ENCODE data around the gene SYT8.

Gene SYT8

DNA sequence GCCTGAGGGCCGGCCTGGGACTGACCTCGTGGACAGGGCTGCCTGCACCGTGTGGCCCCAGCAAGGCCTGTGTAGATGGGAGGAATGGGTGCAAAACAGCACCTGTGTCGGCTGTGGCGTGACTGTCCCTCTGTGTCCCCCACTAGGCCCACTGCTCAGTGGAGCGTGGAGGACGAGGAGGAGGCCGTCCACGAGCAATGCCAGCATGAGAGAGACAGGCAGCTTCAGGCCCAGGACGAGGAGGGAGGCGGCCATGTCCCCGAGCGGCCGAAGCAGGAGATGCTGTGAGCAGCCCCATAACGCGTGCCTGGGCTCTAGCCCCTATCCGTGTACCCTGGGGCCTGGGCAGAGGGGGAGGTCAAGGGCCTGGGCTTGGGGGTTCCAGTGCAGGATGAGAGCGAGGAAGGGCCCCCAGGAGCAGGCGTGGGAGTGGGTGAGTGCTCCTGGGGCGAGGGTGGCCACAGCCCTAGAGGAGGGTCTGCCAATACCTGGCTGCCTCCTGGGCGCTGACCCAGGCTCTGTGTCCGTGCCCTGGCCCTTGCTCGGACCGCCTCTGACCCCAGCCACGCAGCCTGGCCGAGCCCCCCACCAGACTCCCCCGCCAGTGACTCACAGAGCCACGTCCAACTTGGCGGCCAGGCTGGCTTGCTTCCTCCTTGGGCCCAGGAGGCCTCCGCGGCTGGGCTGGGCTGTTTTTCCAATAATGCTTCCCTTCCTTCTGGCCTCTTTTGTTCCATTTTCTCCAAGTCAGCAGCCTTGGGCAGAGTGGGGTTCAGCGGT, 45.3 kb downstream of the SYT8 start:
- peaks cover 21% of the 10 kb centered on the region for H3K4me1 ChIP-seq (ENCODE audit: control insufficient read depth, low read length)

DNA sequence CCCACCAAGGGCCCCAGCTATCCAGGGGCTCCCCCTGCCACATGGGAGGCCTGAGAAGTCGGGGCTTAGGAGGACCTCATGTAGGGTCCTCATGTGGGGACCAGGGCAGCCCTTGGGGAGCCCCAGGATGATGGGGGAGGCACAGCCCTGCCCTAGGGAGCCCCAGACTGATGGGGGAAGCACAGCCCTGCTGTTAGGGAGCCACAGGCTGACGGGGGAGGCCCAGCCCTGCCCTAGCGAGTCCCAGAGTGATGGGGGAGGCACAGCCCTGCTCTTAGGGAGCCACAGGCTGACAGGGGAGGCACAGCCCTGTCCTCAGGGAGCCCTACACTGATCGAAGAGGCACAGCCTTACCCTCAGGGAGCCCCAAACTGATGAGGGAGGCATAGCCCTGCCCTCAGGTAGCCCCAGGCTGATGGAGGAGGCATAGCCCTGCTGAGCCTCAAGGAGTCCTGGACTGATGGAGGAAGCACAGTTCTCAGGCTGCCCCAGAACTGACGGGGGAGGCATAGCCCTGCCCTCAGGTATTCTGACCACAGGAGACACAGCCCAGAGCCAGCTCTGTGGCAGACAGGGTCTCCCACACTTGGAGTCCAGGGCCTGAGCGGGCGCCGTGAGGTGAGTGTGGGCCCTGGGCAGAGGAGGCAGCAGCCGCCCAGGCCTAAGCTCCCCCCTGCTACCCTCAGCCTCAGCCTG, 46.1 kb downstream of the SYT8 start:
- Histone ChIP-seq H3K4me3 (ENCODE audit: low read length) (no peak overlapping the region), H3F3A (ENCODE audit: control insufficient read depth, insufficient read depth) (no peaks in the 10 kb centered on the region), H4K20me1 (ENCODE audit: control insufficient read depth, insufficient read depth, low read depth, low read length) (peaks cover 3% of the 10 kb centered on the region; the same call in 1 of the 2 replicates), H3K4me2 (ENCODE audit: low read length) (no peak overlapping the region; the same call in 1 of the 2 replicates), H3K27me3 (ENCODE audit: control insufficient read depth, low read length) (no peaks in the 10 kb centered on the region), H3K9me3 (ENCODE audit: control insufficient read depth, insufficient read depth, low read length) (no peaks in the 10 kb centered on the region), H3K36me3 (ENCODE audit: control insufficient read depth, low read length) (peaks cover 33% of the 10 kb centered on the region), H3K9me2 (replicated peaks; ENCODE audit: control insufficient read depth, low read length) (no peaks in the 10 kb centered on the region), H3K27ac (ENCODE audit: low read depth, low read length) (no peak overlapping the region), H3K4me1 (ENCODE audit: control insufficient read depth, low read length) (peaks cover 21% of the 10 kb centered on the region), H3K79me2 (ENCODE audit: control insufficient read depth, low read length) (peaks cover 6% of the 10 kb centered on the region; the same call in 1 of the 2 replicates)
- TF ChIP-seq, protein P1, sequence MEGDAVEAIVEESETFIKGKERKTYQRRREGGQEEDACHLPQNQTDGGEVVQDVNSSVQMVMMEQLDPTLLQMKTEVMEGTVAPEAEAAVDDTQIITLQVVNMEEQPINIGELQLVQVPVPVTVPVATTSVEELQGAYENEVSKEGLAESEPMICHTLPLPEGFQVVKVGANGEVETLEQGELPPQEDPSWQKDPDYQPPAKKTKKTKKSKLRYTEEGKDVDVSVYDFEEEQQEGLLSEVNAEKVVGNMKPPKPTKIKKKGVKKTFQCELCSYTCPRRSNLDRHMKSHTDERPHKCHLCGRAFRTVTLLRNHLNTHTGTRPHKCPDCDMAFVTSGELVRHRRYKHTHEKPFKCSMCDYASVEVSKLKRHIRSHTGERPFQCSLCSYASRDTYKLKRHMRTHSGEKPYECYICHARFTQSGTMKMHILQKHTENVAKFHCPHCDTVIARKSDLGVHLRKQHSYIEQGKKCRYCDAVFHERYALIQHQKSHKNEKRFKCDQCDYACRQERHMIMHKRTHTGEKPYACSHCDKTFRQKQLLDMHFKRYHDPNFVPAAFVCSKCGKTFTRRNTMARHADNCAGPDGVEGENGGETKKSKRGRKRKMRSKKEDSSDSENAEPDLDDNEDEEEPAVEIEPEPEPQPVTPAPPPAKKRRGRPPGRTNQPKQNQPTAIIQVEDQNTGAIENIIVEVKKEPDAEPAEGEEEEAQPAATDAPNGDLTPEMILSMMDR (IDR thresholded peaks at IDR 0.05; ENCODE audit: low read depth, low read length, poor library complexity, severe bottlenecking), result no peak
- TF ChIP-seq EZH2phosphoT487 (IDR thresholded peaks at IDR 0.05; ENCODE audit: borderline replicate concordance, low read length), result no peak

More for the DNA sequence above, 45.3 kb downstream of the SYT8 start:
- H4K20me1 ChIP-seq (ENCODE audit: control insufficient read depth, insufficient read depth, low read depth, low read length), result peaks cover 3% of the 10 kb centered on the region; the same call in 1 of the 2 replicates
- peaks cover 25% of the 10 kb centered on the region for H3K36me3 ChIP-seq (ENCODE audit: control insufficient read depth, low read length)
- H3K4me2 ChIP-seq (ENCODE audit: low read length), result no peak overlapping the region
- no peaks in the 10 kb centered on the region for H3F3A ChIP-seq (ENCODE audit: control insufficient read depth, insufficient read depth)
- no peaks in the 10 kb centered on the region for H3K9me3 ChIP-seq (ENCODE audit: control insufficient read depth, insufficient read depth, low read length)
- TF ChIP-seq EZH2phosphoT487 (IDR thresholded peaks at IDR 0.05; ENCODE audit: borderline replicate concordance, low read length), result no peak
- TF ChIP-seq, protein P1 (IDR thresholded peaks at IDR 0.05; ENCODE audit: low read depth, low read length, poor library complexity, severe bottlenecking), result no peak
- H3K79me2 ChIP-seq (ENCODE audit: control insufficient read depth, low read length), result peaks cover 6% of the 10 kb centered on the region
- no peaks in the 10 kb centered on the region for H3K9me2 ChIP-seq (replicated peaks; ENCODE audit: control insufficient read depth, low read length)
- H3K27me3 ChIP-seq (ENCODE audit: control insufficient read depth, low read length), result no peaks in the 10 kb centered on the region
- no peak overlapping the region for H3K27ac ChIP-seq (ENCODE audit: low read depth, low read length)
- no peak overlapping the region for H3K4me3 ChIP-seq (ENCODE audit: low read length)

DNA sequence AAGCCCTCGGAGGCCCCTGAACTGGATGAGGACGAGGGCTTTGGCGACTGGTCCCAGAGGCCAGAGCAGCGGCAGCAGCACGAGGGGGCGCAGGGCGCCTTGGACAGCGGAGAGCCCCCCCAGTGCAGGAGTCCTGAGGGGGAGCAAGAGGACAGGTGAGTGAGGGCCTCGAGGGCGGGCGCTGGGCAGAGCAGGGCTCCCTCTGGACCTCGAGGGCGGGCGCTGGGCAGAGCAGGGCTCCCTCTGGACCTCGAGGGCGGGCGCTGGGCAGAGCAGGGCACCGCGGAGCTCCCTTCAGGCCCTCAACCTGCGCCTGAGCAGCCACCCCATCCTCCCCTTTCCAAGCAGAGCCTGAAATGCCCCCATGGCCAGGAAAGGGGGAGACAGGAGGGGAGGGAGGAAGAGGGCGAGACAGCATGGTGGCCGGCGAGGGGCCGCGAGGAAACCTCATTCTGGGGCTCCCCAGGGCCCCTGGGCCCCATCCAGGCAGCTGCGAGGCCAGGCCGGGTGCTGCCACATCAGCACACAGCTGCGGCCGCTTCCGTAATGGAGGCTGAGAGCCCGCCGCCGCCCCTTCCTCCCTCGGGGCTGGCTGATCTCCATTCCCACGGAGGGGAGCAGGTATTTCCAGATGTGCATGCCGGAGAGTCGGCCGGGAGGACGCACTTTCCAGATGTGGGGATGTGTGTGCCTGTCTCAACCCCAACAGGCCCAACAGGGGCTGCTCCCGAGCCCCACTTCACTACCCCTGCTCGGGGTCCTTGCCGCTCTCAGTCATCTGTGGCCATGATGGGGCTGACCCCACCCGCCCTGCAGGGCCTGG, 46.9 kb downstream of the SYT8 start:
- peaks cover 3% of the 10 kb centered on the region; the same call in 1 of the 2 replicates for H4K20me1 ChIP-seq (ENCODE audit: control insufficient read depth, insufficient read depth, low read depth, low read length)
- no peak overlapping the region for H3K4me3 ChIP-seq (ENCODE audit: low read length)
- H3K79me2 ChIP-seq (ENCODE audit: control insufficient read depth, low read length), result 0 out of 2 replicates have a peak, but pooled peaks cover under 1% of the 10 kb centered on the region
- no peaks in the 10 kb centered on the region for H3K9me2 ChIP-seq (replicated peaks; ENCODE audit: control insufficient read depth, low read length)
- H3K27ac ChIP-seq (ENCODE audit: low read depth, low read length), result no peak overlapping the region
- peaks cover 21% of the 10 kb centered on the region for H3K4me1 ChIP-seq (ENCODE audit: control insufficient read depth, low read length)
- H3K9me3 ChIP-seq (ENCODE audit: control insufficient read depth, insufficient read depth, low read length), result no peaks in the 10 kb centered on the region
- TF ChIP-seq EZH2phosphoT487 (IDR thresholded peaks at IDR 0.05; ENCODE audit: borderline replicate concordance, low read length), result no peak
- TF ChIP-seq, protein P1 (IDR thresholded peaks at IDR 0.05; ENCODE audit: low read depth, low read length, poor library complexity, severe bottlenecking), result no peak
- H3F3A ChIP-seq (ENCODE audit: control insufficient read depth, insufficient read depth), result no peaks in the 10 kb centered on the region
- peaks cover 40% of the 10 kb centered on the region for H3K36me3 ChIP-seq (ENCODE audit: control insufficient read depth, low read length)
- H3K4me2 ChIP-seq (ENCODE audit: low read length), result peak overlapping the region; percentile 20; the same call in 1 of the 2 replicates
- H3K27me3 ChIP-seq (ENCODE audit: control insufficient read depth, low read length), result no peaks in the 10 kb centered on the region

All from DOHH2 (cell line).